ENCODE results near the gene HS3ST2. TPM values are rescaled to one million over a fixed set of nuclear protein-coding genes. Genes with fewer than 3 reads are reported as not detected.

The HS3ST2 gene
- total and polyA plus RNA-seq, 2 of the 8 experiments (the other 6 are each of a cell fraction or from before 2014, with no cell fraction given), result 1.7 to 3.7 TPM

GRCh38 chr16:22888791-22889190 is 74.8 kb downstream of the HS3ST2 start:
- DNase-seq (ENCODE audit: low read depth in 1 of 2, low spot score in 2 of 2), result no peak
- Histone ChIP-seq H3K14ac (ENCODE audit: insufficient read length) (no peak overlapping the region), H3K18ac (ENCODE audit: extremely low read depth, low read length) (no peak overlapping the region), H2AK5ac (ENCODE audit: low read depth, low read length) (no peak overlapping the region), H2BK5ac (ENCODE audit: low read depth, low read length) (no peak overlapping the region), H3K23ac (ENCODE audit: insufficient read length) (no peak overlapping the region), H3K4ac (replicated peaks; ENCODE audit: insufficient read length, low read depth, low read length) (no peak overlapping the region), H3K27me3 (replicated peaks in 1 of 4; ENCODE audit: control insufficient read depth in 3 of 4, extremely low read depth in 1 of 4, insufficient read depth in 3 of 4, low read length in 3 of 4) (no peaks in the 10 kb centered on the region), H3K9ac (replicated peaks in 1 of 4; ENCODE audit: extremely low read depth in 1 of 4, low read depth in 3 of 4, low read length in 3 of 4) (no peak overlapping the region), H2BK20ac (ENCODE audit: low read length) (no peak overlapping the region), H2BK15ac (ENCODE audit: low read length) (no peak overlapping the region), H2BK120ac (replicated peaks; ENCODE audit: low read depth, low read length) (no peak overlapping the region), H3K79me2 (ENCODE audit: control insufficient read depth in 1 of 2, insufficient read depth in 2 of 2, low read length in 2 of 2) (no peaks in the 10 kb centered on the region), H4K20me1 (replicated peaks in 1 of 2; ENCODE audit: control insufficient read depth in 1 of 2, insufficient read depth in 2 of 2, low read length in 2 of 2) (no peaks in the 10 kb centered on the region), H2AFZ (ENCODE audit: low read length) (no peak overlapping the region), H3K4me3 (ENCODE audit: extremely low read depth in 1 of 4, insufficient read depth in 2 of 4, low read depth in 3 of 4, low read length in 4 of 4) (no peak overlapping the region), H4K5ac (ENCODE audit: insufficient read length, low read depth, low read length) (no peak overlapping the region), H4K8ac (ENCODE audit: extremely low read depth, insufficient read depth, low read length) (no peak overlapping the region), H3K79me1 (ENCODE audit: low read depth, low read length) (no peaks in the 10 kb centered on the region), H3K4me2 (ENCODE audit: insufficient read depth in 1 of 2, low read depth in 2 of 2, low read length in 2 of 2) (no peak overlapping the region), H3K27ac (ENCODE audit: low read depth, low read length) (no peak overlapping the region), H4K91ac (replicated peaks; ENCODE audit: insufficient read length, low read length) (no peak overlapping the region), H3K56ac (replicated peaks; ENCODE audit: insufficient read length, low read depth, low read length) (no peak overlapping the region), H3K4me1 (replicated peaks in 1 of 4; ENCODE audit: control insufficient read depth in 3 of 4, insufficient read depth in 4 of 4, low read length in 3 of 4) (peaks cover 0 to under 1% (median 0%) of the 10 kb centered on the region in 4 experiments; a peak in 3 of 7 replicates), H3K36me3 (ENCODE audit: control insufficient read depth in 2 of 4, insufficient read depth in 4 of 4, low read length in 3 of 4) (no peaks in the 10 kb centered on the region), H3K23me2 (ENCODE audit: low read depth, low read length) (no peaks in the 10 kb centered on the region), H2BK12ac (ENCODE audit: low read depth, low read length) (no peak overlapping the region), H3K9me3 (ENCODE audit: insufficient read depth in 2 of 2, low read depth in 1 of 2, low read length in 1 of 2) (no peaks in the 10 kb centered on the region)
- FAIRE-seq, result no peak
- TF ChIP-seq CTCF (IDR thresholded peaks at IDR 0.05; ENCODE audit: control extremely low read depth in 1 of 3, insufficient read depth in 1 of 3, low read depth in 1 of 3, low read length in 3 of 3) (no peak), SP2 (IDR thresholded peaks at IDR 0.05; ENCODE audit: low read length) (no peak), CTBP2 (IDR thresholded peaks at IDR 0.05; ENCODE audit: borderline replicate concordance, insufficient read depth, insufficient read length, low read length) (no peak)
- CTCF ChIA-PET (ENCODE audit: partially characterized antibody), result interaction anchor here (2.0 to 2.5 kb wide), 2 partner anchors 10 to 171 kb away, joined by 9 to 12 read pairs; no protein-coding TSS in a partner anchor
- POLR2A ChIA-PET (ENCODE audit: partially characterized antibody), result no interaction called here
- 81% methylated on average over 4 of the region's 4 CpGs; no CpG with 5 or more reads in 1 of the 2 experiments for WGBS, 2 experiments (ENCODE audit: extremely low coverage in 1 of 2, insufficient coverage in 1 of 2, insufficient read length in 1 of 2, insufficient replicate concordance in 2 of 2, low coverage in 1 of 2, low lambda C conversion rate in 2 of 2, missing lambda C conversion rate in 1 of 2)
